Endodermal cell (in vitro differentiated cells): ENCODE results near the gene ARHGAP20. TPM values are rescaled to one million over a fixed set of nuclear protein-coding genes. Genes with fewer than 3 reads are reported as not detected.

Experiments
- DNase-seq: peaks from one replicate; pipeline ENCODE4 v3.0.0-alpha.2; 2017
- H3K27ac ChIP-seq: 2 replicates; pipeline ENCODE4 v1.5.1; 2013; ENCODE audit warnings: mild to moderate bottlenecking, low read depth, low read length, moderate library complexity
- H3K27me3 ChIP-seq: 2 replicates; pipeline ENCODE4 v1.6.1; 2013; ENCODE audit warnings: mild to moderate bottlenecking, low read length, moderate library complexity; ENCODE audit not compliant: insufficient read depth, control insufficient read depth, poor library complexity, severe bottlenecking
- H3K36me3 ChIP-seq: 2 replicates; pipeline ENCODE4 v1.7.0; 2013; ENCODE audit warnings: mild to moderate bottlenecking, low read length, moderate library complexity; ENCODE audit not compliant: control insufficient read depth, insufficient read depth
- H3K4me1 ChIP-seq: one replicate; pipeline ENCODE4 v1.7.0; 2013; ENCODE audit warnings: low read length; ENCODE audit not compliant: control insufficient read depth, insufficient read depth
- H3K4me3 ChIP-seq: 2 replicates; pipeline ENCODE4 v1.5.1; 2013; ENCODE audit warnings: mild to moderate bottlenecking, low read length, moderate library complexity
- H3K9ac ChIP-seq: 2 replicates; pipeline ENCODE4 v1.6.1; 2013; ENCODE audit warnings: mild to moderate bottlenecking, low read length, moderate library complexity; ENCODE audit not compliant: poor library complexity, severe bottlenecking; ENCODE audit errors: extremely low read depth
- H3K9me3 ChIP-seq: 2 replicates; pipeline ENCODE4 v1.6.1; 2013; ENCODE audit warnings: mild to moderate bottlenecking, low read length, moderate library complexity; ENCODE audit not compliant: control insufficient read depth
- H3K27ac Mint-ChIP-seq: 2 replicates; pipeline ENCODE4 v1.8.0; 2020; ENCODE audit warnings: mixed read lengths
- H3K27me3 Mint-ChIP-seq: 2 replicates; pipeline ENCODE4 v1.8.0; 2021; ENCODE audit warnings: mild to moderate bottlenecking, mixed read lengths; ENCODE audit not compliant: insufficient read depth
- H3K36me3 Mint-ChIP-seq: 2 replicates; pipeline ENCODE4 v1.8.0; 2020; ENCODE audit warnings: low read depth, mixed read lengths
- H3K4me1 Mint-ChIP-seq: 2 replicates; pipeline ENCODE4 v1.8.0; 2020; ENCODE audit warnings: mixed read lengths
- H3K4me3 Mint-ChIP-seq: 2 replicates; pipeline ENCODE4 v1.8.0; 2020; ENCODE audit warnings: mild to moderate bottlenecking, moderate library complexity, mixed read lengths
- H3K9me3 Mint-ChIP-seq: 2 replicates; pipeline ENCODE4 v1.8.0; 2020; ENCODE audit warnings: mild to moderate bottlenecking, mixed read lengths
- CTCF ChIP-seq: fragments of 200-600 bp; sonication (generic); conservative IDR thresholded peaks from 2 replicates; pipeline ENCODE4 v1.5.0; 2021; ENCODE audit warnings: antibody characterized with exemption, mild to moderate bottlenecking
- WGBS, 2 experiments: methylation state at CpG; one replicate each; pipeline versions ENCODE4 v1.1.5 to v1.1.7; 2013; ENCODE audit warnings: missing lambda C conversion rate in 2 of 2, mixed read lengths in 1 of 2; ENCODE audit not compliant: insufficient coverage in 1 of 2, insufficient read length in 1 of 2; 5-methylcytosine and 5-hydroxymethylcytosine counted together
- long read RNA-seq, 4 experiments: library from polyadenylated mRNA in 2 of 4; library from RNA in 1 of 4; library from capped mRNA in 1 of 4; stranded (forward) in 3 of 4; unstranded in 1 of 4; transcript quantifications; one replicate each; pipeline ENCODE4 v2.0.0, GENCODE V29; 2020 to 2021; ENCODE audit warnings: inconsistent platforms in 1 of 4
- polyA plus RNA-seq, 2 experiments: library from polyadenylated mRNA; stranded (reverse); fragments of 50-300 nt; gene quantifications; one replicate each; pipeline ENCODE4 v1.2.3, GENCODE V29; 2013
- total RNA-seq, 2 donors: library from RNA; stranded (reverse); fragmentation: NEBNext Ultra II Directional in 1 of 2; extraction: Animal tissue kit (Norgen Biotek cat#: 25700) in 1 of 2; gene quantifications; 2 replicates in 1 of 2; 3 replicates in 1 of 2; pipeline ENCODE4 v1.2.1, GENCODE V29; 2021

The ARHGAP20 gene
- under 1 TPM; 0.15 to 0.27 TPM for total RNA-seq
- 0.21 TPM for polyA plus RNA-seq (2013, experiment 1 of 2)
- 0.21 TPM for polyA plus RNA-seq (2013, experiment 2 of 2)
- long read RNA-seq, experiment 1: 0 reads
- long read RNA-seq, experiment 2, partial matches to known transcripts: 0 of 1 reads
- long read RNA-seq, experiment 2, other reads (novel, unspliced or antisense): 1 of 1 reads
- long read RNA-seq, experiment 3: 0 reads
- long read RNA-seq, experiment 4: 0 reads

- Mint-ChIP-seq H3K27ac (no peak within 1 kb of the TSS), H3K27me3 (peaks cover 63% of the 10 kb centered on the region), H3K4me3 (peak within 1 kb of the TSS; percentile 59), H3K4me1 (peaks cover 8% of the 10 kb centered on the region), H3K36me3 (no peaks in the 10 kb centered on the region), H3K9me3 (no peaks in the 10 kb centered on the region)
- Histone ChIP-seq H3K36me3 (no peaks in the 10 kb centered on the region), H3K9ac (no peak within 1 kb of the TSS), H3K4me1 (peaks cover 6% of the 10 kb centered on the region), H3K4me3 (peak within 1 kb of the TSS; percentile 82), H3K27me3 (peaks cover 91% of the 10 kb centered on the region), H3K9me3 (no peaks in the 10 kb centered on the region), H3K27ac (no peak within 1 kb of the TSS)
- peak; percentile 91 for DNase-seq
- TF ChIP-seq CTCF: peak; percentile 23
- WGBS, 2 experiments: 0% methylated on average over 21 to 109 of the region's 109 CpGs
Measured at GRCh38 chr11:110711776-110712658, at the start of gene ARHGAP20. TSS of gene ARHGAP20 (minus strand) at chr11:110712437. CDS start at chr11:110712231, 206 bp downstream.

DNA sequence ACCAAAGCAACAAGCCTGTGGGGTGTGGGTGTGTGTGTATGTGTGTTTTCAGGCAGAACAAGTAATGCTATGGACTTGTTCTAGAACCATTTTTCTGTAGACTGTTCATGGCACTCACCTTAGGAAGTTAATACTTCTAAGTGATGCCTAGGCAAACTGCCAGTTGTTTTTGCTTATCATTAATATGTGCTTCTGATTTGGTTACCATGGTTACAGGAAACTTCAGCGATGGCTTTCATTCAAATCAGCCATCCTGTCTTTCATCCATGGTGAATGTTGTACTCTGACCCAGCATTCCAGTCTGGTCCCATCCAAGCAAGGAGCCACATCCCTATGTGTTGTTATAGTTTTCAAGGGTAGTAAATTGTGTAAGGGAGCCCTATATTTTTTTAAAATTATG lies 49.8 kb upstream of the ARHGAP20 start:
- H3K4me1 ChIP-seq: no peaks in the 10 kb centered on the region
- 82 to 88% methylated on average over 1 of the region's 1 CpG for WGBS, 2 experiments
- H3K9ac ChIP-seq: no peak overlapping the region
- H3K27me3 ChIP-seq: no peaks in the 10 kb centered on the region
- no peak overlapping the region for H3K27ac ChIP-seq
- H3K9me3 Mint-ChIP-seq: no peaks in the 10 kb centered on the region
- H3K27me3 Mint-ChIP-seq: no peaks in the 10 kb centered on the region
- no peaks in the 10 kb centered on the region for H3K36me3 Mint-ChIP-seq
- no peak overlapping the region for H3K4me3 ChIP-seq
- H3K4me3 Mint-ChIP-seq: no peak overlapping the region
- no peak for DNase-seq
- peaks cover 4% of the 10 kb centered on the region for H3K4me1 Mint-ChIP-seq
- H3K9me3 ChIP-seq: no peaks in the 10 kb centered on the region
- H3K27ac Mint-ChIP-seq: no peak overlapping the region
- TF ChIP-seq CTCF: no peak
- no peaks in the 10 kb centered on the region for H3K36me3 ChIP-seq

DNA sequence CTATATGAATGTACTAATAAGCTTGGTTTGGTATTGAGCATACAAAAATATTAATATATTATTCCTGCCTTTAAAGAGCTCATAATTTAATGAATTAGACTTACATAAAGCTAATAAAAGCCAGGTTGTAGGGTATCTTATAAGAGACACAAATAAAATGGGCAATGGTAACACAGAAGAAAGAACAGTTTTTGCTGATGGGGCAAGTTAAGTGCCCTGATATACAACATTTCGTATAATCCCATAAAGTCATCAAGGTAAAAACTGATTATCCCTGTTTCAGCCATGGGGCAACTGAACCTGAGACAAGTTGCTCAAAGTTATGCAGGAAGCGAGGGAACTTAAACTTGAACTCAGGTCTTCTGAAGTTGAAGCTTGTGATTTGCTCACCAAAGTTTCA lies 48.9 kb upstream of the ARHGAP20 start:
- H3K4me3 ChIP-seq: no peak overlapping the region
- H3K27ac Mint-ChIP-seq: no peak overlapping the region
- no peak for TF ChIP-seq CTCF
- H3K4me1 Mint-ChIP-seq: peaks cover 4% of the 10 kb centered on the region
- 87 to 100% methylated on average over 2 of the region's 2 CpGs for WGBS, 2 experiments
- no peak overlapping the region for H3K4me3 Mint-ChIP-seq
- no peaks in the 10 kb centered on the region for H3K9me3 ChIP-seq
- H3K27ac ChIP-seq: no peak overlapping the region
- no peaks in the 10 kb centered on the region for H3K4me1 ChIP-seq
- H3K27me3 Mint-ChIP-seq: no peaks in the 10 kb centered on the region
- no peak overlapping the region for H3K9ac ChIP-seq
- no peaks in the 10 kb centered on the region for H3K36me3 Mint-ChIP-seq
- no peaks in the 10 kb centered on the region for H3K9me3 Mint-ChIP-seq
- no peak for DNase-seq
- no peaks in the 10 kb centered on the region for H3K27me3 ChIP-seq
- H3K36me3 ChIP-seq: no peaks in the 10 kb centered on the region
